Measurements from ENCODE around the gene KCNH4.

KCNH4 gene

DNA sequence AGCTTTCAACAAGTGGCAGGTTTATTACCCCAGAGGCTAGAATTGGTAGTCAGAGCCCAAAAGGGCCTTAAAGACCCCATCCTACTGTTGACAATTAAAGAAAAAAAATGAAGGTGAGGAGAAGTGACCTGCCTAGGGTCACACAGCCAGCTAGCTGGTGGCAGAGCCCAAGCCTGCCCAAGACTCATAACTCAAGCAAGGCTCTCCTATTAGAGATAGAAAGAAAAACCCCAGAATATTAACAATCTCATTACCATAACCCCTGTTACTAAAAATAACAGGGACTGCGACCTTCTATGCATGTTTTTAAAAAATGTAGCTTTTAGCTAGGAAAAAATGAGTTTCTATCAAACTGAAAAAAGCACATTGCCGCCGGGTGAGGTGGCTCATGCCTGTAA is 44.3 kb downstream of the KCNH4 start:
- no peak for DNase-seq (ENCODE audit: low read depth, low spot score)

DNA sequence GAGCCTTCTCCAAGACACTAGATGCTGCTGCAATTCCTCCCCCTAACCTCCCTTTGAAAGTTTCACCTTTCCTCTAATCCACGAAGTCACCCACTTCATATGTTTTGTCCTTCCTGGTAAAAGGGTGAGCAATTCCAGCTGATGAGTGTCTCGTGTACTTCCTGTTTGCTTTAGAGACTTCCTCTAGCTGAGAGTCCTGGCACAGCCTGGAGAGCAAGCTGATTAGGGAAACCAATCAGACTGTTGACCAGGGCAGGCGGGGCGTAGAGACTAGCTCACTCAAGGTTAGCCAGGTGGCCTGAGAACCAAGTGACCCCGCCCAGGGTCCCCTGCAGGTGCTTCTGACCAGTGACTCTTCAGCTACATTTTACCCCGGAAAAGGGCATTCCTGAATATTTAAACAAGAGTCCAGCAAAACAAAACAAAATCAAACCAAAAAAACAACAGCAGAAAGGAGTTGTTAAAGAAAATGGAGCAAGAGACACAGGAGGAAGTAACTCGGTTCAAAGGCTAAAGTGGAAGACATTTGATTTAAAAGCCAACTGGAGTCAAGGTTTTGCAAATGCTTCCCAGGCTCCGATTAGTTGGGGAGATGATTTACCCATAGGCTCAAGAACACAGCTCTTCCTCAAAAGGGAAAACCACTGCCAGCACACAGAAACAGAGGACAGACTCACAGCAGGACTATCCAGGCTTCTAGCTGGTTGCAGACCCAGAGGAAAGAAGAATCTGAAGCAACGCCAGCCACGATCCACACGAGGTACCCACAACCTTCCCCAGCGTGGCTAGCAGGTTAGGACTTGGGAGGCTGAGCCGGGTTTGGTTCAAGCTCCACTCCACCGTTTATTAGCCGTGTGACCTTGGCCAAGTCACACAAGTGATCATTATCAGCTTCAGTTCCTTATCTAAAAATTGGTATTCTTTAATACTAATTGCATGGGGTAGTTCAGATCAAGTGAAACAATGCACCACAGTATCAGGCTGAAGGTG is 45.0 kb downstream of the KCNH4 start:
- no peak for DNase-seq (ENCODE audit: low read depth, low spot score)

DNA sequence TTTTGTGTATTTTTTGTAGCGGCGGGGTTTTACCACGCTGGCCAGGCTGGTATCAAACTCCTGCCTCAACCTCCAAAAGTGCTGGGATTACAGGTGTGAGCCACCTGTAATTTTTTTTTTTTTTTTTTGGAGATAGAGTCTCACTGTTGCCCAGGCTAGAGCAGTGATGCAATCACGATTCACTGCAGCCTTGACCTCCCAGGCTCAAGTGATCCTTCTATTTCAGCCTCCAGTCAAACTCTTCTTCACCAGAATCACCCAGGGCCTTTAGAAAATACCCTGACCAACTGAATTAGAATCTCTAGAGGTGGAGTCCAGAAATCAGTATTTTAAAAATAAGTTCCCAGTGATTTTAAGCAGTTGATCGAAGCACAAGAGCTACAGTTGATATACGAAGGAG is 45.8 kb downstream of the KCNH4 start:
- DNase-seq (ENCODE audit: low read depth, low spot score), result no peak

- no peak for DNase-seq (ENCODE audit: low read depth, low spot score)
These were observed 47.4 kb downstream of the KCNH4 start for GRCh38 chr17:42133461-42134041.

DNA sequence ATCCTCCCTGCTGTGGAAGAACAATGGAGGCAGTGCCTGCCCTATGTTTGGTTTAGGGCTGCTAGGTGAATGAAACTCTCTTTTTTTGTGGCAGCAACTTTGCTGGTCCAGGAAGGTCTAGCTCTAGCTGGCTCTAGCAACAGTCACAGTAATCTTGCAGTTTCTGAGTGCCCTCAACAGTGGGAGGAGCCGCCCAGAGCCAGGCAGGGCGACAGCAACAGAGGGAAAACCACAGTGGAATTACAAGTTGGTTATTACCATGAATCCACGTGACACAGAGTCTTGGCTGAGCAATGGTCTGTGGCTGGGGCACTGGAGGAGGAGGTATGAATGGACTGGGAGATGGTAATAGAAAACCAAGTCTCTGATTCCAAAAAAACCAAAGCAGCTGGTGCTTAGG is 48.0 kb downstream of the KCNH4 start:
- no peak for DNase-seq (ENCODE audit: low read depth, low spot score)

DNA sequence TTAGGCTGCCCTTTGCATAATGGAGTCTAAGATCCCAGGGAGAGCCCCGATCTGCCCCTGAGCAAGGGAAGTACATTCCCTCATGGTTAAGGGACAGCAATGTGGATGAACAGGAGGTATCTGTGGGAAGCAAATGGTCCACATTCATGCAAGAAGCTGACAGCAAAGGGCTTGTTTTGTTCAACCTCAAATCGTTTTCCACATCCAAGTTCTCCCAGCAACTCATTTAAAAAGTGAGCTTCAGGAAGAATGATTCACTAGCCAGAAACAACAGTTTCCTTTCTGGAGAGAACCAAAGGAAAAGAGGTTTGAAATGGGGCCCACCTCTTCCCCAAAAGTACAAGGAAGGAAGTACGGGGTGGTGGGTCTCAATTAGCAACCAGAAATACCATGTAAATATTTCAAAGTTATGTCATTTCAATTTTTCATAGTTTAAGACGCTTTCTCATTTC is 48.9 kb downstream of the KCNH4 start:
- DNase-seq (ENCODE audit: low read depth, low spot score), result no peak

DNA sequence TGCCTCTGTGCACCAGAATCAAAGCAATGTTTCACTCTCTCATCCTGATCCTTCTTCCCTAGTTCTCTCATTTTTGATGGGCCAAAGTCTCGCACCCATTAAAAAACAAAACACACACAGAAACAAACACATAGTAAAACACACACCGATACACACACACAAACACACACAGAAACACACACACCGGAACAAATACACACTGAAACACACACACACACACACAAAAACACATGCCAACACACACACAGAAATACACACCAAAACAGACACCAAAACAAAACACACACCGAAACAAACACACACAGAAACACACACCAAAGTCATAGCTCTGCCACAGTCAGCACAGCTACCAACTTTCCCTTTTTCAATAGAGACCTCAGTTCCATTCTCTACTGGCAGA is 49.7 kb downstream of the KCNH4 start:
- DNase-seq (ENCODE audit: low read depth, low spot score), result no peak

- DNase-seq (ENCODE audit: low read depth, low spot score), result no peak
These were observed 50.5 kb downstream of the KCNH4 start for GRCh38 chr17:42130310-42130936.

DNA sequence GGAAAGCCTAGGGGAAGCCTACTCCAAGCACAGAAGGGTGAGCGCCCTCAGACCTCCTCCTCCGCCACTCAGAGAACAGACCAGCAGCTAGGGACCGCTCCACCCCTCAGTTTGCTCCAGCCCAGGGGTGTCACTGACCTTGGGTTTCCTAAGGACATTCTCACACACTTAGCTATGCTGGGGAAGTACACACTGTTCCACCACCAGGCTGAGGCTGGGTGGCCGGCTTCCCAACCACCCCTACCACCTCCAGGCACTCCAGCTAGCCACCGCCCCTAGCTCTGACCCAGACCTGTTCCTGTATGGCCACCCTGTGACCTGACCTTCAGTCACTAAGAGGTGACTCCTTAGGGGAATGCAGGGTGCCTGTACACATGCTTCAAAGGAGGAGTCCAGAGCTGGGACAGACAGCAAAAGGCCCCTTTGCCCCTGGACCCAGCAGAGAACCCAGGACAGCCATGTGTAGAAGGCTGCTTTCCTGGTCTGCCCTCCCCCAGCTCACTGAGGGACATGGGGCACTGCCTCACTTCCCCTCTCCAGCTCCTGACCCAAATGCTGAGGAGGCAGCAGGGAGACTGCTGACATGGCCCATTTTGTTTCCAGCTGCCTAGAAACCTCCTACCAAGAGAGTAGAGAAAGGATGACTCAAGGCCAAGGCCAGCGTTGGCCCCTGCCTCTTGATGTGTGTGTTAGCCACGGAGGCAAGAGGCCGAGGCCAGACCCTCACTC is 51.7 kb downstream of the KCNH4 start:
- DNase-seq (ENCODE audit: low read depth, low spot score), result no peak

GRCh38 chr17:42127414-42127813 is 53.5 kb downstream of the KCNH4 start:
- no peak for DNase-seq (ENCODE audit: low read depth, low spot score)

DNA sequence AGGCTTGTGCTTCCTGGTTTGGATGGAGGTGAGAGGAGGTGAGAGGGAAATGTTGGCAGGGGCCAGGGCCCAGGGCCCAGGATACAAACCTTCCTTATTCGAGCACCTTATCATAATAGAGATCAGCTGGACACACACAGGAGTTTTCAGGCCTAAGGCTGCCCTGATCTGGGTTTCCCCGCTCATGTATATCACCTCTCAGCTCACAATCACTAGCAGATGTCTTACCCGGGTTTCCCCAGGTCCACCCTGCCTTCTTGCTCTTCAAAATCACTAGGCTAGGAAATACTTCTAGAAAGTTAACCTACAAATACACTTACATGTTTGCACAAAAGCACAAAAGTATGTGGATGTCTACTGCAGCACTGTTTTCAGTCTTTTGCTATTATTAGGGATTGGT is 54.1 kb downstream of the KCNH4 start:
- DNase-seq (ENCODE audit: low read depth, low spot score), result no peak

GRCh38 chr17:42125565-42125964 is 55.4 kb downstream of the KCNH4 start:
- DNase-seq (ENCODE audit: low read depth, low spot score), result no peak

DNA sequence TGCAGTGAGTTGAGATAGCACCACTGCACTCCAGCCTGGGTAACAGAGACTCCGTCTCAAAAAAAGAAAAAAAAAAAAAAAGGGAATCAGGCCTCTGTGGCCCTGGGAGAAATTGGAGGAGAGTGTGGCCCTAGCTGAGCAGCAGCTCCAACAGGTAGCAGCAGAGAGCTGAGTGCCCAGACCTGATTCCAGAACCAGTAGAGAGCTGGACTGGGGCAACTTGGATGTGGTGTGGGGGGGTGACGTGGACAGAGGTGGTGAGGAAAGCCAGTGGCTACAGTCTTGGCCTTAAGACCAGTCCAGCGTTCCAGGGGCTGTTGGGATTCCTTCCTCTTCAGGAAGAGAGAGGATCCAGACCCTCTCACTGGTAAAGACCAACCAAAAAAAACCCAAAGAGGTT is 56.7 kb downstream of the KCNH4 start:
- DNase-seq (ENCODE audit: low read depth, low spot score), result no peak

DNA sequence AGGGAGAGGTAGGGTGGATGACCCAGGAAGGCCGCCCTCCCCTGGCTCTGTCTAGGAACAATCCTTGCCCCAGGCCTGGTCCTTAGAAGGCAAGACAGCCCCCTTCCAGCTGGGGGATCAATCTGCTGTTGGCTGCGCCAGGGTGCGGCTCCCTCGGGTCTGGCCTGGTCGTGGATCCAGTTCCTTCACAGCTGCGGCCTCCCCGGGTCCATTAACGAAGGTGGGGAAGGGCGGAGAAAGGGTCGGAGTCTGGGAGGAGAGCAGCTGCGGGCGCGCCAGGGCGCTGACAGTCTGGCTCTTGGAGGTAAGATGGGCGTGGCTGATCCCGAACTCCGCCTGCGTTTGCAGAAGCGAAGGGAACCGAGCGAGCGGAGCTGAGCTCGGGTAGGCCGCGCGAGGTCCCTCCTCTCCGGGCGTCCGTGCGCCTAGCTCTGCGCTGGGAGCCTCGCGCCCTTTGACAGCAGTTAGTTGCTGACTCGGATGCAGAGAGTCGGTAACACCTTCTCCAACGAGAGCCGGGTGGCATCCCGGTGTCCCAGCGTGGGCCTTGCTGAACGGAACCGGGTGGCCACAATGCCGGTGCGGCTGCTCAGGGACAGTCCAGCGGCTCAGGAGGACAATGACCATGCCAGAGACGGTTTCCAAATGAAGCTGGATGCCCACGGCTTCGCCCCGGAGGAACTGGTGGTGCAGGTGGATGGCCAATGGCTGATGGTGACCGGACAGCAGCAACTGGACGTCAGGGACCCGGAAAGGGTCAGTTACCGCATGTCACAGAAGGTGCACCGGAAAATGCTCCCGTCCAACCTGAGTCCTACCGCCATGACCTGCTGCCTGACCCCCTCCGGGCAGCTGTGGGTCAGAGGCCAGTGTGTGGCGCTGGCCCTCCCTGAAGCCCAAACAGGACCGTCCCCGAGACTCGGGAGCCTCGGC is 58.3 kb downstream of the KCNH4 start, which contains the start of gene HSPB9:
HSPB9 (plus strand) TSS at position 434 of the 933 bp plus-strand sequence; CDS start at position 481, 47 bp downstream.
- DNase-seq (ENCODE audit: low read depth, low spot score), result no peak

DNA sequence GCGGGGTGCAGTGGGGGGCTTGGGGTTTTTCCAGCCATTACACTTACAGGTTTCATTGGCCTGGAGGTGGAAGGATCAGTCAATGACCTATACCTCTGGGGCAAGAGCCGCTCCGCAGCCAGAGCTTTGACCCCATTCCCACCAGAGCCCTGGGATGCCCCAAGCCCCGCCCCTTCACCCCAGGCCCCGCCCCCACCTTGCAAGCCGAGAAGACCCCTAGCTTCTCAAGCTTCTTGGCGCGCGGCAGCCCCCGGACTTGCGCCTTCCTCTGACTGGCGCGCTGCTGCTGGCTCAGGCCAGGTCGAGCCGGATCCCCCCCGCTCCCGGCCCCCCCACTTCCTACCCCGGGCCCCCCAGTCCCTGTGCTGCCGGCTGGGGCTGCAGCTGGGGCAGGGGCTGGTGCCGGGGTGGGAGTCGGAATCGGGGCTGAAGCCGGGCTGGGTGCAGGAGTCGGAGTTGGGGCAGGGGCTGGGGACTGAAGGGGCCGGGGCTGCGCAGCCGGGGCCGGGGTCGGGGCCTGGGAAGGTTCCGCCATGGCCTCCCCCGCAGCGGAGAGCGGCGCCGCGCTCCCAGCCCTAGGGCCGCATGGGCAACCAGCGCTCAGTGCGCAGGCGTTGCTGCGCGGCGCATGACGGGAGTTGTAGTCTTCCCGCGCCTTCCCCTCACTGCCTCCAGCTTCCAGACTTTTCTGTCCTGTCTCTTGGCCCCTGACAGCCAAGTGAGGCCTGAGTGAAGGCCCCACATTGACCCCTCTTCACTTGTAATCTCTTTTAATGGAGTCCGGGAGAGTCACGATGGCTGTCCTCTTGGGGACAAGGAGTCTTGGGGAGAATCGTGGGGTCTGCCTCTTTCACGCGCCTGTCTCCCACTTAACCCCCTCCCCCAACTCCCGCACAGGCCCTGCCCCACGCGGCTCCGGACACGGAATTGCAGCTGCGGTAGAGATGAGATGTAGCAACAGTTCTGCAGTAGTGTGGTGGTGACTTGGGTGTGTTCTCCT is 59.9 kb downstream of the KCNH4 start, which contains the start of gene KAT2A:
KAT2A (minus strand) TSS at position 598 of the 1,000 bp plus-strand sequence; CDS start at position 535, 63 bp downstream.
- DNase-seq (ENCODE audit: low read depth, low spot score), result no peak

- no peak for DNase-seq (ENCODE audit: low read depth, low spot score)
These were observed 60.7 kb downstream of the KCNH4 start for GRCh38 chr17:42120161-42120769.

DNA sequence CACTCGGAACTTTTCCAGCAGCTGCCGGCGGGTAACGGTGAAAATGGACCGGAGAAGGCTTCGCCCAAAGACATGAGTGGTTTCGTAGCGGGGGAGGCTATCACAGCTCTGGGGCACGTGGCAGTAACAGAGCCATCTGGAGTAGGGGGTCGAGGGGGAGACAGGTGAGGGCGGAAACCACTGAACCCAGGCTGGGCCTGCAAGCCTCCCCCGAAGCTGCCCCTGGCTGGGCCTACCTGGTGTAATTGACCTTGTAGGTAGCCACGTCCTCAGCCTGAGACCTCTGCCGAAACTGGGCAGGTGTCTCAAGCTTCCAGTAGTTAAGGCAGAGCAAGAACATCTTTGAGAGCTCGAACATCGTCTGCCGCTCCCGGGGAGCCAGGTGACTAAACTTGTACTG is 61.6 kb downstream of the KCNH4 start:
- DNase-seq (ENCODE audit: low read depth, low spot score), result no peak

- DNase-seq (ENCODE audit: low read depth, low spot score), result no peak
These were observed 62.4 kb downstream of the KCNH4 start for GRCh38 chr17:42118545-42118944.

- DNase-seq (ENCODE audit: low read depth, low spot score), result no peak
These were observed 62.8 kb downstream of the KCNH4 start for GRCh38 chr17:42118126-42118510.
